NCI-H1048 (cell line): Measurements from ENCODE around the gene NDRG4.
"Not testable (repeated sequence)": the region's sequence is repeated elsewhere in the genome, so short reads cannot be mapped to it uniquely, and the experiment has no call there.

ENCODE experiments used
- DNase-seq: peaks from one replicate; lab custom pipeline; 2025; lab: John Stamatoyannopoulos, UW

Gene NDRG4

DNA sequence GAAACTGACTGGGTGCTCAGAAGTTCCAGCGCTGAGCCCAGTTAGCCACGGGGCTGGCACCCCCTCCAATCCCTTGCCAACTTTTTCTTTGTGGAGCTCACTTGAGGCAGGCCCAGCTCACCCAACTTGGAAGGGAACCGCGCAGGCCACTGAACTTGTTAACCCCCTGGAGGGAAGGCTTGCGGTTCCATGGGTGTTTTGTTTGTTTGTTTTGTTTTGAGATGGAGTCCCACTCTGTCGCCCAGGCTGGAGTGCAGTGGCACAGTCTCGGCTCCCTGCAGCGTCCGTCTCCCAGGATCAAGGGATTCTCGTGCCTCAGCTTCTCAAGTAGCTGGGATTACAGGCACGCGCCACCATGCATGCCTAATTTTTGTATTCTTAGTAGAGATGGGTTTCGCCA is 34.1 kb upstream of the NDRG4 start:
- DNase-seq, result no peak

DNA sequence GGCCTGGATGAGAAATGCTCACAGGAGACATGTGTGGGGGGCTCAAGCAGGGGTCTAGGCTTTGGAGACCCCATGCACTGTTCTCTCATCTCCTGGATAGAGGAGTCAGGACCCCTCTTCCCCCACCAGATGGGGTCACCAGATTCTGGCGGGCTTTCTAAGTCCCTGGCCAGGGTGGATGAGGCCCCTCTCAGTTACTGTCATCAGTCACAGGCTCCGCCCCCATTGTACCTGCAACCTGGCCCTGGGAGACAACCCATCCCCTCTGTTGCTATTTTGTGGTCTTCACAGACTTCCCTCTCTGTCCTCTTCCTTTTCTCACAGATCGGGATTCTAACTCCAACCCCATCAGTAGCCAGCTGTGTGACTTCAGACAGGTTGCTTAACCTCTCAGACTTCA is 33.5 kb upstream of the NDRG4 start:
- no peak for DNase-seq

DNA sequence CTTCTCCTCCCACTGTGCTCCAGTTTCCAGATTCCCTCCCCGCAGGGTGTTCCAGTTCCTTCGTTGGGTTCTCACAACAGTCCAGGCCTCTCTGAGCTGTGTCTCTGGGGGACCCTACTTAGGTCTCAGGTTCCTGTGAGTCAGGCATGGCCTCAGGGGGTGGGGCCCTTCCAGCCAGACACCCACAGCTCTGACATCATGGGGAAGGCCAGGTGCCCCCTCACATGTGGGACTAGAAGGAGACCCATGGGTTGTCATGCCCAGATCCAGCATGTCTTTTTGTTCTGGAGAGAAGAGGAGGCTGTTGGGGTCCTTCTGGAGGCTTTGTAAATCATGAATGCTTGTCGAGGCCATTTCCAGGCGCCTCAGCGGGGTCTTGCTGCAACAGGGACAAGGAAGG is 32.0 kb upstream of the NDRG4 start:
- no peak for DNase-seq

DNA sequence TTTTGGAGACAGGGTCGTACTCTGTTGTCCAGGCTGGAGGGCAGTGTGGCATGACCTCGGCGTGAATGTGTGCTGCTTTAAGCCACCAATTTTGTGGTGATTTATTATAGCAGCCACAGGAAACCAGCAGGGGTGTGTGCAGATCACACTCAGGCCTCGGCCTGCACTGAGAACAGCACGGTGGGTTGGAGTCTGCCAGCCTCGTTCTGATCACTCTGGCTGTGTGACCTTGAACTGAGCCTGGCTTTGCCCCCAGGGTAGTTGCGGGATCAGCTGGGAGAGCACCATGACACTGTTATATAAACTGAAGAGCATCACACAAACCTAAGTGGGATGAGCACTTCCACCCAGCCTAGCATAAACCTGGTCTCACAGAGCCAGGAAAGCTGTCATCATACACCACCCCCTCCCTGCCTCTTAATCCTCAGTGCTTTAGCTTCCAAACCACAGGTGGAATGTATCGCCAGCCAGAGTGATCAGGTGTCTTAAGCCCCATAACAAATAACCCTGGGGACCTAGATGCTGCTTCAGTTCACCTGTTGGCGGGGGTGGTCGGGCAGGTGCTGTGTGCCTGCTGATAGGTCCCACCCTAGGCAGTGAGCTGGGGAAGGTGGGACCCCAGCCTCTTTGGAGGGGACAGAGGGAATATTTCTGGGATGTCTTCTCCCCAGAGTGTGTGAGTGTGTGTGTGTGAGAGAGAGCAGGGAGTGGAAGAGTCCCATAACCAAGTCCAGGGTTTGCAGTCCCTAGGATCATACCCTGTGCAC is 28.6 kb upstream of the NDRG4 start:
- DNase-seq, result no peak

DNA sequence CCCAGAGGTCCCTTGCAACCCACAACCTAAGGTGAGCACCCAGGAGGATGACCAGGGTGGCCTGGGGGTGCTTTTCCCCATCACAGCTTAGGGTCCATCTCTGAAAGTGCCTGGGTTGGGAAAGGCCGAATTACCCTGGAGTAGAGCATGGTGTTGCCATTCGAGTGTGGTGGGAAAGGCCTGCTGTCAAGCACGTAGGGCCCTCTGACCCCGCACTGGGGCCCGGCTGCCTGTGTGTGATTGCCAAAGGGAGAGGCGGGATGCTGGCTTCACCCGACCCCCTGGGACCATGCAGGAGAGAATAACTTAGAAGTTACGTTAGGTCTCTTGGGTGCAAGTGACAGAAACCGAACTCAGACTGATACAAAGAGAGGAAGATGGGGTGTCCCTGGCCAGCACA is 27.7 kb upstream of the NDRG4 start:
- DNase-seq, result no peak

DNA sequence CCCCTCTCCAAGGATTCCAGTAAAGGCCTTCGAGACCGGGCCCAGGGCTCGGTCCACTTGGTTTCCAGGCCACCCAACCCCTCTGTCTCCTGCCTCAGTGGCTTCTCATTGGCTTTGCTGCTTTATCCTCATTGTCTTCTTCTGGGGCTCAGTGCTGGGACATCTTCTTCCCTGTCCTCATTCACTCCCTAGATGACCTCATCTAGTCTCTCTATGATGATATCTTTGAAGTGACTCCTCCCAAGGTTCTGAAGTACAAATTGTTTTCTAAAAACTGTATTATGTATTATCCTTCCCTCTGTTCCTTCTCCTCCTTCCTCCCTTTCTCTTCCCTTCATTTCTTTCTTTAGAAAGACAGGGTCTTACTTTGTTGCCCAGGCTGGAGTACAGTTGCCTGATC is 27.1 kb upstream of the NDRG4 start:
- DNase-seq, result no peak

DNA sequence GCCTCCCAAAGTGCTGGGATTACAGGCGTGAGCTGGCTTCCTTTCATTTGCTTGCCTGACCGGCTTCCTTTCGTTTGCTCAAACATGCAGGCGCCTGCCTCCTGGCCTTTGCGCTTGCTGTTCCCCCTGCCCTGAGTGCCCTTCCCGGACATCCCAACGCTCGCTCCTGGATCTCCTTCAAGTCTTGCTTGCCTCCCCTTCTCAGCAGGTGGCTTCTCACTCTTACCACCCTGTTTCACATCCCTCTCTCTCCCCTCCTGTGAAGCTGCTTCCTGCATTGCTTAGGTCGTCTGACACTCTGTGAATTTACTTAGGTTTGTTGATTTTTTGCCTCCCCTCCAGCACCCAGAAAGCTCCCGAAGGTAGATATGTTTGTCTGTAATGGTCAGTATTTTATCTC is 25.6 kb upstream of the NDRG4 start:
- no peak for DNase-seq

DNA sequence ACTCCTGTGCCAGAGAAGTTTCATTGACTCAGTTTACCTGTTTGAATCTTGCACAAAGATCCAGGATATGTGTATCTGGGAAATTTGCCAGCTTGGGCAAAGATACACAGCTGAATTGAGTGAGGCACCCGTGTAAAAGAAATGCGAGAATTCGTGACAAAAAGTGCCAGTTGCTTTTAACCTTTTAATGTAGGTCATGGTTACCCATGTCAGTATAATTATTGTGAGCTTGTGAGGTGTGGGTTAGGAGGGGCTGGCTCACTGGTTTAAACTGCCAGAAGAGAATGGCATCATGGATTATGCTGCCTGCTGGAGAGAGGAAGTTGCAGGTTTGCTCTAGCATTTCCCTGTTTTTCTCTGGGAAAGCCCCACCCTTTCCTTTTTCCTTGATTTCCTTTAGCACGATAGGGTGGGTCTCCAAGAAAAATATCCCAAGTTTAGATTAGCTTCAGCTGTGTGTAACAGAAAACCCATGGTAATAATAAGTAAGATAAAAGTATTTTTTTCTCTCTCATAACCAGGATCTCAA is 24.8 kb upstream of the NDRG4 start:
- no peak for DNase-seq

DNA sequence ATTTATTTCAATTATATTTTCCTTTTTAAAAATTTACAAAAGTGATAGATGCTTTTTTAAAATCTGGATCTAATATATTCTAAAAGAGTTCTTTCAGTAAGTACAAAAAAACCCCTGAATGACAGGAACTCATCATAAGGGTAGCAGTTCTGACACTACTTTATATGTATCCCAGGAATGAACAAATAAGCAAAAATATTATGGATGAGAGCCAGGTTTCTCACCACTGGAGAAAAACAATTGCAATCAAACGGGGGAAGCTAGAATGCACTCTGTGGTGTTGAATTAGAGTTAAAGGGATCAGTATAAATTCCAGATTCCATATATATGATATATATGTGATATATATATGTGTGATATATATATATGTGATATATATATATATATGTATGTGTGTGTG is 23.2 kb upstream of the NDRG4 start:
- DNase-seq, result no peak

DNA sequence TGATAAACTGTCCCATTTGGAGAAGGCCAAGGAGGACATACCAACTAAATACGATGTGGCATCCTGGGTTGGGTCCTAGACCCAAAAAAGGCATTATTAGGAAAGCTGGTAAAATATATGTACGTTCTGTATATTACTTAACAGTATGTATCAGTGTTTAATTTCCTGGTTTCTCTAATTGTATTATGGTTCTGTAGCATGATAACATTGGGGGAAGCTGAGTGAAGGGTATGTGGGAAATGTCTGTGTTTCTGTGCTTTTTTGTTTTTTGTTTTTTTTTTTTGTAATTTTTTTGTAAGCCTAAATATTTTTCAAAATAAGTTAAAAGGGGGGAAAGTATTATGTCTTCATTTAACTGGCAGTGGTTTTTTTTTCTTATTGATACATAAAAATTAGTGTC is 21.5 kb upstream of the NDRG4 start:
- no peak for DNase-seq

DNA sequence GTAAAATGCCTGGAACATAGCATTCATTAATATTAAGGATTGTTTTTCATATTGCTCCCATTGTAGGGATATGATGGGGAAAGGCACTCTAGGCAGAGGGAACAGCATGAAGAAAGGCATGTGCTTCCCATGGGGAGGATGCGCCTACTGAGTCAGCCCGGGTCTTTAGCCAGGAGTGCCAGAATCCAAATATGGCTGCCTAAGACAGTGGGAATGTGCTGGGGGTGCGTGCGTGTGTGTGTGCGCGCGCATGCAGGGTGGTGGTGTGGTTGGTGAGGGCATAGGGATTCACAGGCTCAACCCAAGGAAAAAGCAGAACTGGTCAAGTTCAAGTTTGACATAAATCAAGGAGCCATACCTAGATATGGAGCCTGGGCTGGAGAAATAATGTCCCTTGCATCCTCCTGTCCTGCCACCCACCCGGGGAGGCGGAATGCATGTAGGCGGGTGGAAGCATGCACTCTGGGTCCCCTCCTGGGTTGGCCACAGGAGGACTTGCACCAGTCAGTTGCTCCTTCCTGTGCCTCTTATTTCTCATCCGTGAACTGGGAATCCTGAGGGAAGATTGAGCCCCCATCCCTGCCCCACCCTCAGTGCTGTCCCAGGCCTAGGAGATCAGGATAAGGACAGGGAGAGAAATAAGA is 18.6 kb upstream of the NDRG4 start:
- no peak for DNase-seq

DNA sequence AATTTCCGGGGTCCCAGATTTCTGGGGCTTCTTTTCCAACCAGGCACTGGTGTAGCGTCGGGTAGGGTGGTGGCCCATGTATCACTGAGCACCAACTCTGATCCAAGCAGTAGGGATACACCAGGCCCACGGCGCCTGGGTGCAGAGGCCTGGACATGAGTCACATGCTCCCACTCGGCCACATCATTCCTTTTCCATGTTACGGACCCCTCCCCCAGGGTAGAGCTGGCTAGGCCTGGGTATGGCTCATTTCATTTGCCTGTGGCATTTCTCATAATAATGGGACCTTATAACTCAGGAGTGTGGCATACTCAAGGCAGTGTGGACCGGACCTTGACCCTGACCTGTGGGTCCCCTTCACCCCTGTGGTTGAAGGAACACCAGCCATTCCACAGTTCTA is 18.0 kb upstream of the NDRG4 start:
- DNase-seq, result no peak

DNA sequence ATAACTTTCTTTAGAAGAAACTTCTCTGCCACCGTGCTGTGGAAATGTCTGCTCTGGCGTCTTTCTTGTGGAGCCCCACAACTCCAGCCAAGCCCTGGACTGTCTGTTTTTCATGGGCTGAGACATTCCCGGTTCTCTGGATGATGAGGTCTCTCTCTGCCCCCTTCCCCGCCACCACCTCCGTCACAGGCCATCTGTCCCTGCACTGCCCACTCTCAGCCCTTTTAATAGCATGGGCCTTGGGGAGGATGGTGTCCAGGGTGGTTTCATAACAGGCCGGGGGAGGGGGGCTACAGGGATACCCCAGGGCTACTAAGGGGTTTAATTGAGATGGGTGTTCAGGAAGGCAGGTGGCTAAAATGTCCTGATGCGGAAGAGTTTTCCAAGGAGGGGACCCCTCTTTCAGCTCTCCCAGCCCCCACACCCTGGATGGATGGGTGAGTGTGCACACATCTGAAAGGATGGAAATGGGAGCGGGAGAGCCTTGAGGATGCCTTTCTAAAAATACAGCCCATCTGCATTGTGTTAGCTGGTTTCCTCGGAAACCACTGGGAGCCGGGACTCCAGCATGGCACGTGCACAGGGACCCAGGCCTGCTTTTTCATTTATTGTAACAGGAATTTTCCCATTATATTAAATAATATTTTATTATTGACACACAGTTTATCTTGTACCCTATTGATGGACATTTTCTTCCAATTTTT is 14.6 kb upstream of the NDRG4 start:
- no peak for DNase-seq

DNA sequence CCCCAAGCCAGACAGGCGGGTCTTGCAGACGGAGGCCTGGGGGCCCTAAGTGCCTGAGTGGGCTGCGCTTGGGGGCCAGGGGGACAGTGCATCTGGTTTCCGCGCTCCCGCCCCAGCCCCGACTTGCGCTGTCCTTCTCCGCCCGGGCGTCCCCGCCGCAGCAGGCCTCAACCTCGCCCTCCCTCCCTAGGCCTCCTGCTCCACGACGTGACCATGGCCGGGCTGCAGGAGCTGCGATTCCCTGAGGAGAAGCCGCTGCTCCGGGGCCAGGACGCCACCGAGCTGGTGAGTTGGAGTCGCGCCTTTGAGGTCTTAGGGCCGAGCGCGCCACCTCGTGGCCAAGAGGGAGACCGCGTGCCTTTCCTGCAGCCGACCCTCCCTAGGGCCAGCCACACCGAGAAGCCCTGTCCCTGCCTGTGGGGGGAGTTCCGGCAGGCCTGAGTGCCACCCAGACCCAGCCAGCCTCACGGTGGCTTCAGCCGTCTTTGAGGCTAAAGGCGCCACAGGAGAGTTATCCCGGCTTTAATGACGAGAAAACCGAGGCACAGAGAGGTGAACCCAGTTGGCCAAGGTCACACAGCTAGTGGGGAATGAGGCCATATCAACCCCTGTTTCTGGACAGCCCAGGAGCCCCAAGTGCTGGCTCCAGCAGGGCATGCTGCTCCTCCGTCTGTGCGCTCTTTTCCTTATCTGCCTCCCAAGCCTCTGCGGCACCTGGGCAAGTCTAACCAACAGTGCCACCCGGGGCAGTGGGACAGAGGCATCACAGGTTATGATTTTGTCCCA is 12.2 kb upstream of the NDRG4 start:
- no peak for DNase-seq

DNA sequence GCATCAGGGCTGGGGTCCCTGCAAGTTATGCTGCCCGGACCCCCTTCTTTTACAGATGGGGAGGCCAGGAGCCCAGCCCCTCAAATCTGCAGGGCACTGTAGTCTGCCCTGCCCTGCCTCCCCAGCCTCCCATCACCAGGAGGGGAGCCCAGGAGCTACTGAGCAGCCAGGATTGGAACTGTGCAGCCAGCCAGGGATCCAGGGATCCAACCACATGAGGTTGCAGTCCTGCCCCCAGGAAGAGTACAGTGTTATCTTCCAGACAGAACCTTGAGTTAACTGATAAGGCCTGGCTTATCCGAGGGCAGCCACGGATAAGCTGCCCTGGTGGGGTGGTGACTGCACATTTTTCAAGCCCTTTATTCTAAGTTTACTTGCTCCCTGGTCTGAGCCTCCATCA is 11.4 kb upstream of the NDRG4 start:
- DNase-seq, result no peak

DNA sequence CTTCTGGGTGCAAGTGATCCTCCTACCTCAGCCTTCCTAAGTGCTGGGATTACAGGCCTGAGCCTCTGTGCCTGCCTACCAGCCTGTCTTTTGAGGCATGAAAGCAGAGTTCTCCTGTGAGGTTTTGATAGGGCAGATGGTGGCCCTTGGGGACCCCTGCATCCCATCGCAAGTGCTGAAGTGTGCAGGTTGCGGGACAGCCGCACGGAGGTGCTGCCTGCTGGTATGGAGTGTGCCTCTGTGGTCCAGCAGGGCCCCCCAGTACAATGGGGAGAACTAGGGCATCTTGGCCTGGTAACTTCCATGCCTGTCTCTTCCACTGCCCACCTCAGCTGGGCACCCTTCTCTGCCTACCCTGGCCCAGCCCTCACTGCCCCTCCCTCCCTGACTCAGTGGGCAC is 9.9 kb upstream of the NDRG4 start:
- no peak for DNase-seq

DNA sequence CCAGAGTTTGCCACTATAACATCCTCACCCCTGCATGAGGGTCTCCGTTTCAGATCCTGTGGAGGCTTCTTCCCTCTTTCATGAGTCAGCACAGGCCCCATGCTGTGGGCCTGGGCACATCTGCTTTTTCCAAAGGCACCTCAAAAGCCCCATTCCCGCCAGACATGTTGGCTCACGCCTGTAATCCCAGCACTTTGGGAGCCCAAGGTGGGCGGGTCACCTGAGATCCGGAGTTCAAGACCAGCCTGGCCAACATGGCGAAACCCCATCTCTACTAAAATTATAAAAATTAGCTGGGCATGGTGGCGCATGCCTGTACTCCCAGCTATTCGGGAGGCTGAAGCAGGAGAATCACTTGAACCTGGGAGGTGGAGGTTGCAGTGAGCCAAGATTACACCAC is 9.4 kb upstream of the NDRG4 start:
- not testable (repeated sequence) for DNase-seq

DNA sequence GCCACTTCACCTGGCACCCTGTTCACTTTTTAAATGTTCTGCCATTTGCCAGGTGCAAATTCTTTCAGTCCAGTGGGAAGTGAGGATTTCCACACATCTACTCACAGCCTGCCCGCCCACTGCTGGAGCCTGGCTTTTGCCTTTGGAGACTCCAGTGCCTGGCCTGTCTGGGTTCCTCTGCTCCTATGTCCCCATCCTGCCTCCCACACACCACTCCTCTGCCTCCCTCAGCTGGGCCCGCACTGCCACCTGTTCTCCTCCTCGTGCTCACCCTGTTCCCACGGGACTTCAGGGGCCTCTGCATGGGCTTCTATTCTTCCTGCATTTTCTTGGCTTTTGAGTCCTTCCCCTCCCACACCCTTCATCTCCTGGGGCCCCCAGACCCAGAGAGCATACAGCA is 7.9 kb upstream of the NDRG4 start:
- DNase-seq, result no peak

DNA sequence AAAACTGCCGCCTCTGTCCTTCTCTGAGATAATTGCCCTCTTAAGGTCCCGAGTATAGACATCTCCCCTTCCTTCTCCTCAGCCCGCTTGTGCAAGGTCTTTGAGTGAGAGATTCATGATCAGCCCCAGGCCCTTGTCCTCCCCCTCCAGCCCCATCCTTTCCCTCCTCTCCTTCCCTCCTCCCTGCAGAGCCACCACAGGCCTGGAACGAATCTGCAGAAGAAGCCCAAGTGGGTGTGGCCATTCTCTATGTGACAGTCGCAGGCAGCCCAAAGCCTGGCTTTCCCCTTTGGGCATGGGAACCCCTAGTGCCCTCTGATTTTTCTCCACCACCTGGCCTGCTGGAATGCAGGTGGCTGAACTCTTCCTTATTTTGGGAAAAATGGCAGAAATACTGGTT is 7.2 kb upstream of the NDRG4 start:
- no peak for DNase-seq

DNA sequence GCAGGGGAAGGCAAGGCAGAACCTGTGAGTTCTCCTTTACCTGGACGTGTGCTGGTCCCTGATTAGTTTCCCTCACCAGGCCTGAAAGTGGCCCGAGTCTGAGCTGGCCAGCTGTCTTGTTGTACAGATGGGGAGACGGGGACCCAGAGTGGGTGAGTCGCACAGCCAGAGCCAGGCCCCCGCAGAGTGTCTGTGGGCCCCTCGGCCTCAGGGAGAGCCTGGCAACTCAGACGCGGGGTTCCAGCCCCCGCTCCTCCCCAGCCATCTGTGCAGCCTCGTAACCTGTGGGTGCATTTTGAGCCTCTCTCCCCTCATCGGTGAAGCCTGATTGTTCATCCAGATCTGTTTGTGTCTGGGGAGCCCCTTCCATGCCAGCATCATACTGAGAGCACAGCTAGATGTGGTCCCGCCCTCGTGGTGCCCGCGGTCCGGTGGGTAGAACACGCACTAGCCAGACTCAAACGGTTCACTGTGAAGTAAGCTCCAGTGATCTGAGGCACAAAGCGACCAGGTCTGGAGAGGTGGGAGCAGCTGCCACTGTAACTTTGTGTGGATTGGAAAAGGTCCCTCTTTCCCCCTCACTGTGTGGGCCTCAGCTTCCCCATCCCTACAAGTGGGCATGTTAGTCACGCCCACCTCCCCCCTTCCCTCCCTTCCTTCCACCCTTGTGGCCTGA is 6.0 kb upstream of the NDRG4 start:
- no peak for DNase-seq

DNA sequence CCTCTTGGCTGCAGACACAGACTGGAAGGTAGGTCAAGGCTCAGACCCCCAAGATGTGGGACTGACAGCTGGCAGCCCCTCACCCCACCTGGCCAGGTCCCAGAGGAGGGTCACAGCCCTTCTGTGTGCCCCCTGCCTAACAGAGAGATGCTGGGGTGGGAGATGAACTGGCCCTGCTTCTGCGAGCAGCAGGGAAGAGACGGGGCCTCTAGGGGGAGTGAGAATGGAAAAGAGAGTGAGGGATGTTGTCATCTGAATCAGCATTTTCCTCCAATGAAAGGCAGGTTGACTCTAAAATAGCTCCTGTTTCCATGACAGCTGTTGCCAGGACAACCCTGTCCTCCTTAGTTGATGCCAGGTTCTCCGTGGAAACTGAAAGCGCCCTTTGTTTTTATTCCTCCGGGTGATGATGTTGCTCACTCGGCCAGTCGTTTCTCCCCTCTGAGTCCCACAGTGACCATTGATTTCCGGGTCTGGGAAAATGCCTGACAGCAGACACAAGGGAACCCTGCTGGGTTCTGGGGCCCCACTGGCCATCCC is 4.9 kb upstream of the NDRG4 start:
- DNase-seq, result peak; percentile 54
